Measurements from ENCODE around the gene ME1. TPM values are rescaled to one million over a fixed set of nuclear protein-coding genes. Genes with fewer than 3 reads are reported as not detected.

The ME1 gene
- total and polyA plus RNA-seq, 9 of the 15 experiments (the other 6 are each of a cell fraction or from before 2014, with no cell fraction given): 3.2 to 10.4 (median 5.5) TPM

- TF ChIP-seq HMBOX1 (IDR thresholded peaks at IDR 0.05) (no peak), VEZF1 (CRISPR knock-in tag; IDR thresholded peaks at IDR 0.05) (no peak), MCM3 (IDR thresholded peaks at IDR 0.05) (no peak), EWSR1 (IDR thresholded peaks at IDR 0.05; ENCODE audit: borderline replicate concordance, low read depth, partially characterized antibody) (no peak), ZBTB33 (CRISPR knock-in tag; IDR thresholded peaks at IDR 0.05) (no peak)
Measured at GRCh38 chr6:83310046-83310445, 120.8 kb downstream of the ME1 start (continued).

- DNase-seq (ENCODE audit: extremely low read depth in 1 of 4, low spot score in 3 of 4) (no peak), ATAC-seq (no peak), FAIRE-seq (no peak)
- ChIA-PET CTCF (ENCODE audit: low intra/inter-chr PET ratio) (no interaction called here), POLR2A (interaction anchor here (0.5 to 1.3 kb wide), 6 partner anchors 11 to 317 kb away, joined by 3 to 4 read pairs (median 3); no protein-coding TSS in a partner anchor)
- Histone ChIP-seq H4K20me1 (replicated peaks; ENCODE audit: control insufficient read depth, insufficient read depth, low read length) (no peaks in the 10 kb centered on the region), H3K27me3 (ENCODE audit: control insufficient read depth in 2 of 2, insufficient read depth in 2 of 2, low read length in 2 of 2) (no peaks in the 10 kb centered on the region), H3K27ac (ENCODE audit: extremely low read depth, low read depth, low read length) (no peak overlapping the region), H3K4me2 (ENCODE audit: insufficient read depth, low read length) (no peak overlapping the region), H3K79me2 (ENCODE audit: control insufficient read depth, insufficient read depth, low read length) (no peaks in the 10 kb centered on the region), H3K4me1 (replicated peaks in 1 of 2; ENCODE audit: control insufficient read depth in 2 of 2, insufficient read depth in 2 of 2, low read length in 2 of 2) (no peaks in the 10 kb centered on the region), H3K9ac (ENCODE audit: insufficient read depth in 1 of 2, low read depth in 2 of 2, low read length in 2 of 2) (no peak overlapping the region), H2AFZ (ENCODE audit: low read depth, low read length) (no peak overlapping the region), H3K4me3 (no peak overlapping the region), H3K9me3 (replicated peaks; ENCODE audit: control insufficient read depth, insufficient read depth, low read depth, low read length) (no peaks in the 10 kb centered on the region), H3K36me3 (ENCODE audit: control insufficient read depth, insufficient read depth, low read length) (no peaks in the 10 kb centered on the region), H3K9me1 (ENCODE audit: control insufficient read depth, insufficient read depth, low read length) (no peaks in the 10 kb centered on the region)
- BruUV-seq (replicated peaks): no TSS peak
- no peak for TF ChIP-seq PREB (CRISPR knock-in tag; IDR thresholded peaks at IDR 0.05)
- no peak for TF ChIP-seq RFX5 (IDR thresholded peaks at IDR 0.05; ENCODE audit: low read depth, low read length)
- no peak for TF ChIP-seq PHB2 (IDR thresholded peaks at IDR 0.05; ENCODE audit: low read depth)
- TF ChIP-seq SUPT5H (IDR thresholded peaks at IDR 0.05): no peak
- TF ChIP-seq ZBTB11 (CRISPR knock-in tag; IDR thresholded peaks at IDR 0.05): no peak
- 0% methylated on average over 1 of the region's 1 CpG for WGBS (ENCODE audit: insufficient coverage, low coverage, missing lambda C conversion rate)
- intact Hi-C loops (cut with micrococcal nuclease) (no loop called here), in situ Hi-C loops (cut with MboI) (no loop called here)
Measured at GRCh38 chr6:83309344-83309743, 121.5 kb downstream of the ME1 start.

All from K562 (cell line).